Stimulated activated CD8-positive, alpha-beta memory T cell treated with anti-CD3 and anti-CD28 coated beads, Interleukin-12 subunit alpha, Interleukin-12 subunit beta, amount 100 ng/mL, for 1 hour (primary cell): Measurements from ENCODE around the gene PDE9A.

ENCODE experiments used
- DNase-seq: peaks from one replicate; pipeline ENCODE4 v3.0.0-alpha.2; 2020; ENCODE audit warnings: low read depth

The PDE9A gene

GRCh38 chr21:42657676-42658319, 4.4 kb downstream of the PDE9A start:
- no peak for DNase-seq

DNA sequence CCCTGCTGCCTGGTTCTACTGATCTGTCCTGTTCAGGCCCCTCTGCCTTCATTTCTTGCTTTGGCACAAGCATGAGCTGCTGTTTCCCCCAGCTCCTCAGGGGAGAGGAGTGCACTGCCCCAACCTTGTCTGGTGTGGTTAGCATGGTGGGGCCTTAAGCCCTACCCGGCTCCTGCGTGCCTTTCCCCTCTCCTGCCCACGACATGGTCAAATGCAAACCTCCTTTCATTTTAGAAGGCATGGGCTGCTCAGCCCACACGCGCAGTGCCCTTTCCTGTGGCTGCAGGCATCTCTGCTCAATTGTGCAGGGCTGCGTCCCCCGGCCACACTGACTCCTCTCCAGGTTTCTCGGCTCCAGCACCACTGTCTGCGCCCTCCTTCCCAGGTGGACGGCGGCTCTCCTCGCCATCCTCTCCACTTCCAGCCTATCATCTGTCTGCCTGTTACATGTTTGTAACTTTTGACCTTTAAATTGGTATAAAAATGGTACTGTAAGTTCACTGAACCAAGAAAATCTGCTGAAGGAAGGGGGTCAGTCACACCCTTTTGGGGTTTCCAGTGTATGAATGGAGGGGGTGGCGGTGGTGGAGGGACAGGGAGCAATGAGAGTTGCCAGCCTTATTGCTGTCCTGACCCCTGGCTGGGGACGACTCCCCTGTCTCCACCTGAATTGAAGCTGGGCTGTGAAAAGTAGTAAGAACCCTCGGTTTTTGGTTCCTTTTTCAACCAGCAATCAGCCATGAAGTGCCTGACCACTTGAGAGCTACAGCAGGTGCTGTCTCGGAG, 5.1 kb downstream of the PDE9A start:
- DNase-seq: no peak

DNA sequence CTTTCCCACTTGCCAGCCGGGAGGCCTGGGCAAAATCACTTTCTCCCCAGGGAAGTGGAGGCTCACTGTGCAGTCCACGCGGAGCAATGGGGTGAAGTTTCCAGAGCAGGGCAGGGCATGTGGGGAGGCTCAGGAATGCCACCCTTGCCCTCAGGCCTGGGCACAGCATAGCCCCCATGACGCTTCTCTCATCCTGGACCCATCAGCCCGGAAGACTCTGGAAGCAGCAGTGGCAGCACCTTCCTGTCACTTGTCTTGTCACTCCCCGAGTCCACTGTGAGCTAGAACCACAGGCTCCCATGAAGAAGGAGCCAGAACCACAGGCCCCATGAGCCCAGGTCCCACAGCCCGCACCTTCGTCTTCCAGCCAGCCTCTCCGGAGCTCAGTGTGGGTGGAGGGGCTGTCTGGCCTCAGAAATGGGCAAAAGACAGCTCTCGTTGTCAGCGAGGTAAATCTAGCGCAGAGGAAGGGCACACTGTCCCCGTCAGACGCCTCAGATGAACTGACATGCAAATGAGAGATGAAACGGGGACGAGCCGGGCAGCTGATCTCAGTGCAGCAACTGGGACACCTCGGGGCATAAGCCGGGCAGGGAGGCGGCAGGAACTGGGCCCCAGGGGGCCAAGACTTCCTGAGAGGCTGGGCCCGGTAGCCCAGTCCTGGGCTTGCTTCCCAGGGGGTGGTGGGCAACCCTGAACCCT, 6.1 kb downstream of the PDE9A start:
- DNase-seq: no peak

DNA sequence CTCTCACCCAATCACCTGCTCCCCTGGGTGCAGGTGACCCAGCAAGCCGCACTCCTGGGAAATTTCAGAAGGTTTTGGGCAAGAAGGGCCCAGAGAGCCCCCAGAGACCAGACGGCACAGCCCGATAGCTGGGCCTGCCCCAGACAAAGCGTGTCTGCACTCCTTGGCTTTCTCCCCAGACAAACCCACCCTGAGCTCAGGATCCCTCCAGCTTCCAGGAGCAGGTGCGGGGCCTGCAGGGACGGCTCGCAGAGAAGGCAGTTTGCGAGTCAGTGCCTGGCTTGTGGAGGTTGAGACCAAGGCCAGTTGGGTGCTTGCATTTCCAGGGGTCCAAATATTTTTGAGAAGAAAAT, 6.7 kb downstream of the PDE9A start:
- DNase-seq: no peak

- DNase-seq: no peak
Observed at GRCh38 chr21:42661688-42662429, 8.4 kb downstream of the PDE9A start.

DNA sequence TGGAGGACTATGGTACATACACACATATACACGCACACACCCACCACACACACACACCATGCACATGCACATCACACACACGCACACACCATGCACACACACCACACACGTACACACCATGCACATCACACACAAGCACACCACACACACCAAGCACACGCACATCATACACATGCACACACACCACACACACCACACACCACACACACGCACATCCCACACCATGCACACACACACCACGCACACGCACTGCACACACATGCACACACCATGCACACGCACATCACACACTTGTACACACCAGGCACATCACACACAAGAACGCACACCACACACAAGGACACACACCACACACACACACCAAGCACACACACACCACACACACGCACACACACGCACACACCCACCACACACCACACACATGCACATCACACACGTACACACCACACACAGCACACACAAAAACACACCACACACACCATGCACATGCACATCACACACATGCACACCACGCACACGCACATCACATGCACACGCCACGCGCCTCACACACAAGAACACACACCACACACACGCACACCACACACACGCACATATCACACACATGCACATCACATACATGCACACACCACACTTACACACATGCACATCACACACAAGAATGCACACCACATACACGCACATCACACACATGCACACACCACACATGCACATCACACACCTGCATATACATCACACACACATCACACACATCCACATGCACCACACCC, 9.2 kb downstream of the PDE9A start:
- DNase-seq: no peak

GRCh38 chr21:42663200-42663750, 9.9 kb downstream of the PDE9A start:
- DNase-seq: no peak

DNA sequence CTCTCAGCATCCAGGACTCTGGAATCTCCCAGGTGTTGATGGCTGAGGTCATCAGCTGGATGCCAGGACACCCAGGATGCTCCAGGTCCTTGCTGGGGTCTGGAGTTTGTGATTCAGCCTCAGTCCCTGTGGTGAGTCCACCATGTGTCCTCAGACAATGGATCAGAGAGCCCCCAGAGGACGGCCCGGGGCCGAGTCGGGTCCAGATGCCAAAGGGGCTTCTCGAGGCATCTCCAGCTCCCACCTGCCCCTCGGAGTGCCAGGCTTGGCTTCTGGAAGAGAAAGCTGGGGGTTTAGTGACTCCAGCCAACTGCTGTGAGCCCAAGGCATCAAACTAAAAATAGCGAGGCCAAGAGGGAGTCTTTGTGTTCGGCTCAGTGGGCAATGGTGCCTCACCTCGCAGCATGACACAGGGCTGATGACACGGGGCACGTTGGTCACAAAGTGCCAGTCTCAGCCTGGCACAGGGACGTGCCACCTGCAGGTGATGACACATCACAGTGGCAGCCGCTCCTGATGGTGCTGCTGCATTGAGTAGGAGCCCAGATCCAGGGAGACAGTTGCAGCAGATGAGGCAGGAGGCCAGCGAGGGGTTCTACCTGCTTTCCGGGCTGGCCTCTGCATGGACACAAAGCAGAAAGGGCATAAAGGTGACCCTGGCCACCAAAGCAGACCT, 10.6 kb downstream of the PDE9A start:
- DNase-seq: no peak

DNA sequence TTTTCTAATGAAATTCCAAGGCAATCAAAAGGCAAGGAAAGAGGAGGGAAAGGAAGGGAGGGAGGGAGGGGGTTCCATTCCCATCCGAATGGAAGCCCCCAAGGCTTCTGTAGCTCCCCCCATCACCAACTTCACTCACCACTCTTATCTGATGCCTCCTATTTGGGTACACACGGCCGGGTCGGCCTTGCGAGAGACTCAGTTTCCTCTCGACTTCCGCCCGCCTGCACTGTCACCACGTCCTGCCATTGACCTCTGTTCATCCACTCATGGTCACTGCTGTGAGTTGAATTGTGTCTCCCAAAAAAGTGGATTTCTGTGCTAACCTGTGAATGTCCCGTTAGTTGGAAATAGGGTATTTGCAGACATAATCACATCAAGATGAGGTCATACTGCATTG, 11.2 kb downstream of the PDE9A start:
- DNase-seq: no peak

DNA sequence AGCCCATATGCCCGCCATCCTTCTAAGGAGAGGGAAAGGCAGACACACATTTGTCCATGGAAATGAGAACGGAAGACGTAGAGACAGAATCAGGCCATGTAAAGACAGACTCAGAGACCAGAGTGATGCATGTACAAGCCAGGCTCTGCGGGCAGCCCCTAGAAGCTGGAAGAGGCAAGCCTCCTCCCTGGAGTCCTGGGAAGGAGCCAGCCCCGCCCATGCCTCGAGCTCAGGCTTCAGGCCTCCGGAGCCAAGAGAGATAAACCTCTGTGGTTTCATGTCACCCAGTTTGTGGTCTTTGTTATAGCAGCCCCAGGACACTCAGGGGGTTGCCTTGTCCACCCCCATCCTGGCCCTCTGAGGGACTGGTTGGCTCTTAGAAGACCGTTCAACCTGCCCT, 11.6 kb downstream of the PDE9A start:
- no peak for DNase-seq

DNA sequence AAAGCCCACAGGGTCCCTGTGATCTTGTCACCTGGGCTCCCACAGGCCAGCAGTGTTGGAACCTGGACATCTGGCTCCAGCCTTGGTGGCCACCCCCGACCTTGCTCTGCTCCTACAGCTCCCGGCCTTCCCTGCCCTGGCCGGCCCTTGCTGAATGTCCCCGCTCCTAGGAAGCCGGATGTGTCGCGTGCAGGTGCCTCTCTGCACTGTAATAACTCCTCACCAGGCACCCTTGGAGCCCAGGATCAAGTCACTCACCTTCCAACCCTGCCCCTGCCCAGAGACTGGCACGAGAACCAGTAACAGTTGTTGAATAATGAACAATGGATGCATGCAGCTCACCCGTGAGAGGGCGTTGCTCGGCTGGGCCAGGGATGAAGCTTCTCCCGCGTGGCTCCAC, 12.1 kb downstream of the PDE9A start:
- DNase-seq: no peak

- no peak for DNase-seq
Observed at GRCh38 chr21:42666023-42666747, 12.8 kb downstream of the PDE9A start.

DNA sequence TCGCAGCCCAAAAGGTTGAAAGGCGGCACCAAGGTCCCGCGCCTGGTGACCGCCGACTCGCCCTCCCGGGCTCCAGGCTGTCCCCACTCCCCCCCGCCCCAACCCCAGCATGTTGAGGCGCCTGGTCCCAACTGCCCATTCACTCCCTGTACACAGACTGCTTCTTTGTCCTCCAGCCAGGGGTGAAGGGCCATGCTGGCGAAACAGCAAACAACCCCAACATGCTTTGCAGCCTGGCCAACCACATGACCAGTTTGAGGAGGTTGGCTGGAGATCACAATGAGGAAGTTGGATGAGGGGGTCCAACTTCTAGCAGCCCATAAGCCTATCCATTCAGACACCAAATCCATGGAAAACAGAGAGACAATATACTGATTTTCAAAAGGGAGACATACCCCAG, 13.5 kb downstream of the PDE9A start:
- no peak for DNase-seq

GRCh38 chr21:42668298-42668992, 15.0 kb downstream of the PDE9A start:
- no peak for DNase-seq

DNA sequence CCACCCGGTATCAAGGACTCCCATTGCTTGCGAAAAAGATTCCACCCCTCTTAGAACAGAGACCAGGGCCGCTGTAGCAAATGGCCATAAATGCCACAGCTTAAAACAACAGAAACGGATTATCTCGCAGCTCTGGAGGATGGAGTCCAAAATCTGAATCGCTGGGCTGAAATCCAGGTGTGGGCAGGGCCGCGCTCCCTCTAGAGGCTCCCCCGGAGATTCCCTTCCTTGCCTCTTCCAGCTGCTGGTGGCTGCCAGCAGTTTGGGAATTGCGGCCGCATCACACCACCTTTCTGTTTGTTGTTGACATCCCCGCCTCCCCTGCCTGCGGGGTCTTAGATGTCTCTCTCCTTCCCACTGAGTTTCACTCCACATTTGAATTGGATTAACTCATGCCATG, 15.6 kb downstream of the PDE9A start:
- no peak for DNase-seq

DNA sequence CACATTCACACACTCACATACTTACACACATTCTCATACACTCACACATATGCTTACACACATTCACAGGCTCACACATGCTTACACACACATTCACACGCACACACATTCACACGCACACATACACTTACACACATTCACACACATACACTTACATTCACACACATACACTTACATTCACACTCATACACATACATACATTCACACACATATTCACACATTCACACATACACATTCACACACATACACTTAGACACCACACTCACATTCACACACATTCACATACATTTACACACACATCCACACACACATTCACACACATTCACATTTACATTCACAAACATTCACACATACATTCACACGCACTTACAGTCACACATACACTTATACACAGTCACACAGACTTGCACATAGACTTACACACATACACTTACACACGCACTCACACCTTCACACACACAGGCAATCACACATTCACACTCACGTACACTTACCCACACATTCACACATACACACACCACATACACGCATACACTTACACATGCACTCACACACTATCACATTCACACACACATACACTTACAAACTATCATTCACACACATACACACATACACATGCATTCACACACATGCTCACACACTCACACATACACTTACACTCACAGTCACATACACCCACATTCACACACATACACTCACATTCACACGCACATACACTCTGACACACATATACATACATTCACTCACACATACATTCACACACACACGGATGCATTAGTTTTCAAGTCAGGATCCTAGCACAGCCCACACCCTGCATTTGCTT, 16.8 kb downstream of the PDE9A start:
- DNase-seq: no peak

DNA sequence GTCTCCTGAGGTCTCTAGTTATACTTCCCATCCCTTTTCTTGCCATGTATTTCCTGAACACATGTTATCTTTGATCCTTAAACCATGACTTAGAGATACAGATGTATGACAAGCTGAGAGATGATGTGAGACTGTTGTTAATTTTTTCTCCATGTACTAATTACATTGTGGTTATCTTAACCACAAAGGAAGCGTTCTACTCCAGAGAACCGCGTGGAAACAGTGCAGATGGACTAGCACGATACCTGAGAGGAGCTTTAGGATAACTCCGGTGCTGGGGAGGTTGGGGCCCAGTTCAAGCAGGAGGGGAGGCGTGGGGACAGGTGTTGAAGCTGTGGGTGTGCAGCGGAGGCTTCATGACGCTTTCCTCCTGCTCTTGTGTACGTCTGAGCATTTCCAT, 17.5 kb downstream of the PDE9A start:
- DNase-seq: no peak

DNA sequence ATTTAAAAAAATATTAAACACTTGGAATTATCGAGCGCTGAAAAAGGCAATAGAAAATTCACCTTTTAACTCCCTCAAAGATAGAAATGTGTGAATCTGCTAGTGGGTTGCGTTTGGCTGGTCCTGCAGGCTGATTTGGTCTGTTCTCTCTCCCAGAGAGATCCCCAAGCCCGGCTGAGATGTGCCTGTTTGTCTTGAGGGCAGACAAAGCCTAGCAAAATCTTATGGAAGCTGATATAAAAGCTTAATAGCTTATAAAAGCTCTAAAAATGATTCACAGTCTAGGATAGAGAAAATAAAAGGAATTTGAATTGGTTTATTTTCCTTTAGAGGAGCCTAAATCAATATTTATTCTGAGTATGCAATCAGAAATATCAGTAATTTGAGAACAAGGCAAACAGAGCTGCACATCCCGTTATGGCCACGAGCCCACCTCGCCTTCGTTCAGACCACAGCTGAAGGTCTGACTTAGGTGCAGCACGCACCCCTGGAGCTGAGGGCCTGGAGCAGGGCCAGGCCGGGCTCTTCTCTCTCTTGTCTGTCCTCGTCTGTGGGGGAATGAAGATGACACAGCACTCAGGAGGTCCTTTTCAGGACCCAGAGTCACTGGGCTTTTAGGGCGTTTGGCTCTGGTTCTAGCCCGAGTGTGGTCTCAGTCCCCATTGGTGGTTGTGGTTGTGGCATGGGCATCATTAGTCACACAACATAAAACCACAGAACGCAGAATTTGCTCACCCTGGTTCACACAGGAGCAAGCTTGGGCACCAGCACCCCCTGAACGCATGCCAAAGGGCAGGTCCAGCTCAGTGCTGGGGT, 18.6 kb downstream of the PDE9A start:
- DNase-seq: no peak
